Activated CD4-positive, alpha-beta T cell treated with anti-CD3 and anti-CD28 coated beads for 36 hours (primary cell): Measurements from ENCODE around the gene GTF3C4. TPM values are rescaled to one million over a fixed set of nuclear protein-coding genes. Genes with fewer than 3 reads are reported as not detected.
"Not testable (repeated sequence)": the region's sequence is repeated elsewhere in the genome, so short reads cannot be mapped to it uniquely, and the experiment has no call there.

Experiments
- ATAC-seq: fragments of 200-7000 bp; cut with Tn5 transposase; one replicate; pipeline ENCODE4 v1.10.0; 2021; ENCODE audit warnings: mild to moderate bottlenecking, moderate library complexity
- CTCF ChIA-PET: fragments of 350-600 bp; sonication (Branson Sonifier 250); formaldehyde crosslinking; loops from one replicate; lab custom pipeline; 2021; ENCODE audit warnings: antibody characterized with exemption; lab: Charles Lee
- POLR2A ChIA-PET: fragments of 350-600 bp; sonication (Branson Sonifier 250); formaldehyde crosslinking; loops from one replicate; lab custom pipeline; 2021; ENCODE audit warnings: antibody characterized with exemption, inconsistent platforms; lab: Charles Lee
- DNase-seq: peaks from one replicate; pipeline ENCODE4 v3.0.0-alpha.2; 2020
- H3K27ac Mint-ChIP-seq: one replicate; pipeline ENCODE4 v1.8.0; 2021; ENCODE audit warnings: mixed read lengths
- H3K27me3 Mint-ChIP-seq: one replicate; pipeline ENCODE4 v1.8.0; 2021; ENCODE audit warnings: mixed read lengths
- H3K36me3 Mint-ChIP-seq: one replicate; pipeline ENCODE4 v1.8.0; 2021; ENCODE audit warnings: low read depth, mixed read lengths
- H3K4me1 Mint-ChIP-seq: one replicate; pipeline ENCODE4 v1.8.0; 2021; ENCODE audit warnings: mixed read lengths
- H3K4me3 Mint-ChIP-seq: one replicate; pipeline ENCODE4 v1.8.0; 2021; ENCODE audit warnings: mild to moderate bottlenecking, moderate library complexity, mixed read lengths
- H3K9me3 Mint-ChIP-seq: one replicate; pipeline ENCODE4 v1.8.0; 2021; ENCODE audit warnings: low read depth, mixed read lengths
- intact Hi-C, 2 experiments: fragments of 100-400 bp; cut with DNase I in 1 of 2; cut with micrococcal nuclease in 1 of 2; formaldehyde crosslinking; loops; one replicate each; pipeline versions ENCODE4 v1.14.2 to v1.15.1; 2022 to 2024; cut with DNase I, micrococcal nuclease
- total RNA-seq, 2 experiments: library from RNA; stranded (reverse); gene quantifications; one replicate each; pipeline ENCODE4 v1.2.3, GENCODE V29; 2021

Gene GTF3C4
- total RNA-seq, 2 experiments from 2014 or later = 14.3 to 15.0 TPM

- H3K9me3 Mint-ChIP-seq, H3K27ac Mint-ChIP-seq, DNase-seq, H3K4me1 Mint-ChIP-seq, POLR2A ChIA-PET, CTCF ChIA-PET, ATAC-seq, H3K36me3 Mint-ChIP-seq, H3K4me3 Mint-ChIP-seq: not testable (repeated sequence)
- intact Hi-C loops = loop anchor here in 1 of 2 experiments (10.0 kb wide), 1 partner anchor 486 kb away; the partner anchor contains the start of gene OBP2B
- H3K27me3 Mint-ChIP-seq = peaks cover 13% of the 10 kb centered on the region
These were observed 48.2 kb downstream of the GTF3C4 start for GRCh38 chr9:132718381-132718928.

- H3K4me3 Mint-ChIP-seq = no peak overlapping the region
- H3K27me3 Mint-ChIP-seq = peaks cover 12% of the 10 kb centered on the region
- H3K4me1 Mint-ChIP-seq = no peaks in the 10 kb centered on the region
- no peaks in the 10 kb centered on the region for H3K36me3 Mint-ChIP-seq
- ChIA-PET CTCF (interaction anchor here (0.6 to 0.7 kb wide), 2 partner anchors 55 to 107 kb away, joined by 3 read pairs; no protein-coding TSS in a partner anchor), POLR2A (no interaction called here)
- DNase-seq (no peak), ATAC-seq (no peak)
- no peaks in the 10 kb centered on the region for H3K9me3 Mint-ChIP-seq
- intact Hi-C loops = no loop called here
- no peak overlapping the region for H3K27ac Mint-ChIP-seq
These were observed 51.4 kb downstream of the GTF3C4 start for GRCh38 chr9:132721661-132722060.

- intact Hi-C loops = no loop called here
- Mint-ChIP-seq H3K9me3 (no peaks in the 10 kb centered on the region), H3K36me3 (no peaks in the 10 kb centered on the region), H3K4me1 (no peaks in the 10 kb centered on the region), H3K27ac (no peak overlapping the region), H3K27me3 (peaks cover 12% of the 10 kb centered on the region), H3K4me3 (no peak overlapping the region)
- POLR2A ChIA-PET = no interaction called here
- DNase-seq (no peak), ATAC-seq (no peak)
- CTCF ChIA-PET = no interaction called here
These were observed 52.4 kb downstream of the GTF3C4 start for GRCh38 chr9:132722564-132723065.

- Mint-ChIP-seq H3K27ac (no peak overlapping the region), H3K9me3 (no peaks in the 10 kb centered on the region), H3K4me3 (no peak overlapping the region), H3K27me3 (peaks cover 10% of the 10 kb centered on the region), H3K4me1 (no peaks in the 10 kb centered on the region), H3K36me3 (no peaks in the 10 kb centered on the region)
- intact Hi-C loops = no loop called here
- ATAC-seq (no peak), DNase-seq (no peak)
- CTCF ChIA-PET = no interaction called here
- POLR2A ChIA-PET = no interaction called here
These were observed 53.5 kb downstream of the GTF3C4 start for GRCh38 chr9:132723809-132724208.

GRCh38 chr9:132725306-132725705 lies 55.0 kb downstream of the GTF3C4 start:
- POLR2A ChIA-PET = no interaction called here
- H3K4me3 Mint-ChIP-seq = no peak overlapping the region
- peaks cover 5% of the 10 kb centered on the region for H3K27me3 Mint-ChIP-seq
- no peaks in the 10 kb centered on the region for H3K4me1 Mint-ChIP-seq
- H3K27ac Mint-ChIP-seq = no peak overlapping the region
- no peaks in the 10 kb centered on the region for H3K9me3 Mint-ChIP-seq
- no peaks in the 10 kb centered on the region for H3K36me3 Mint-ChIP-seq
- CTCF ChIA-PET = no interaction called here
- no peak for ATAC-seq
- intact Hi-C loops = no loop called here
- DNase-seq = no peak

- ChIA-PET CTCF (no interaction called here), POLR2A (no interaction called here)
- DNase-seq (no peak), ATAC-seq (no peak)
- Mint-ChIP-seq H3K4me1 (no peaks in the 10 kb centered on the region), H3K36me3 (no peaks in the 10 kb centered on the region), H3K27me3 (peaks cover 7% of the 10 kb centered on the region), H3K9me3 (no peaks in the 10 kb centered on the region), H3K4me3 (no peak overlapping the region), H3K27ac (no peak overlapping the region)
- intact Hi-C loops = no loop called here
These were observed 56.4 kb downstream of the GTF3C4 start for GRCh38 chr9:132726576-132727130.

- Mint-ChIP-seq H3K36me3 (no peaks in the 10 kb centered on the region), H3K27ac (no peak overlapping the region), H3K9me3 (no peaks in the 10 kb centered on the region), H3K27me3 (peaks cover 8% of the 10 kb centered on the region), H3K4me1 (no peaks in the 10 kb centered on the region), H3K4me3 (no peak overlapping the region)
- DNase-seq (no peak), ATAC-seq (no peak)
- intact Hi-C loops = no loop called here
- ChIA-PET POLR2A (no interaction called here), CTCF (no interaction called here)
These were observed 57.8 kb downstream of the GTF3C4 start for GRCh38 chr9:132728071-132728470.

- intact Hi-C loops = no loop called here
- DNase-seq (no peak), ATAC-seq (no peak)
- ChIA-PET CTCF (interaction anchor here (0.6 kb wide), 1 partner anchor 70 kb away, joined by 3 read pairs; no protein-coding TSS in a partner anchor), POLR2A (no interaction called here)
- Mint-ChIP-seq H3K27me3 (peaks cover 7% of the 10 kb centered on the region), H3K4me1 (no peaks in the 10 kb centered on the region), H3K27ac (no peak overlapping the region), H3K36me3 (no peaks in the 10 kb centered on the region), H3K4me3 (no peak overlapping the region), H3K9me3 (no peaks in the 10 kb centered on the region)
These were observed 58.2 kb downstream of the GTF3C4 start for GRCh38 chr9:132728497-132728896.

- H3K27me3 Mint-ChIP-seq = peaks cover 7% of the 10 kb centered on the region
- H3K9me3 Mint-ChIP-seq = no peaks in the 10 kb centered on the region
- ATAC-seq (no peak), DNase-seq (no peak)
- H3K27ac Mint-ChIP-seq = no peak overlapping the region
- no peaks in the 10 kb centered on the region for H3K36me3 Mint-ChIP-seq
- no peak overlapping the region for H3K4me3 Mint-ChIP-seq
- intact Hi-C loops = no loop called here
- POLR2A ChIA-PET = no interaction called here
- CTCF ChIA-PET = interaction anchor here (0.6 kb wide), 1 partner anchor 466 kb away, joined by 3 read pairs; no protein-coding TSS in a partner anchor
- H3K4me1 Mint-ChIP-seq = no peaks in the 10 kb centered on the region
These were observed 59.1 kb downstream of the GTF3C4 start for GRCh38 chr9:132729235-132729890.

- ATAC-seq (no peak), DNase-seq (no peak)
- POLR2A ChIA-PET = no interaction called here
- Mint-ChIP-seq H3K27me3 (peaks cover 7% of the 10 kb centered on the region), H3K27ac (no peak overlapping the region), H3K4me3 (no peak overlapping the region), H3K9me3 (no peaks in the 10 kb centered on the region), H3K36me3 (no peaks in the 10 kb centered on the region), H3K4me1 (no peaks in the 10 kb centered on the region)
- CTCF ChIA-PET = no interaction called here
- intact Hi-C loops = no loop called here
These were observed 60.1 kb downstream of the GTF3C4 start for GRCh38 chr9:132730054-132731033.

- no peak for ATAC-seq
- H3K9me3 Mint-ChIP-seq = no peaks in the 10 kb centered on the region
- no peaks in the 10 kb centered on the region for H3K36me3 Mint-ChIP-seq
- CTCF ChIA-PET = no interaction called here
- peaks cover 7% of the 10 kb centered on the region for H3K27me3 Mint-ChIP-seq
- POLR2A ChIA-PET = no interaction called here
- no peaks in the 10 kb centered on the region for H3K4me1 Mint-ChIP-seq
- no peak overlapping the region for H3K27ac Mint-ChIP-seq
- no peak for DNase-seq
- no peak overlapping the region for H3K4me3 Mint-ChIP-seq
- intact Hi-C loops = no loop called here
These were observed 61.0 kb downstream of the GTF3C4 start for GRCh38 chr9:132731230-132731629.
